HepG2 (cell line): ENCODE data around the gene CCDC116. TPM values are rescaled to one million over a fixed set of nuclear protein-coding genes. Genes with fewer than 3 reads are reported as not detected.

ENCODE experiments used
- ATM ChIP-seq: fragments of 450-650 bp; IDR thresholded peaks from 2 replicates; pipeline ENCODE4 v1.7.1; 2017; ENCODE audit warnings: mild to moderate bottlenecking, borderline replicate concordance
- BCL3 ChIP-seq: sonication (generic); formaldehyde crosslinking; IDR thresholded peaks from 2 replicates; pipeline ENCODE4 v1.5.1; 2020; ENCODE audit warnings: mild to moderate bottlenecking, missing genetic modification reagents, moderate library complexity
- BCL6 ChIP-seq: IDR thresholded peaks from 2 replicates; pipeline ENCODE4 v1.6.1; 2016; ENCODE audit warnings: missing genetic modification reagents, missing compliant biosample characterization
- BRF2 ChIP-seq: sonication (generic); formaldehyde crosslinking; IDR thresholded peaks from 2 replicates; pipeline ENCODE4 v1.8.1; 2022; ENCODE audit warnings: mild to moderate bottlenecking, missing genetic modification reagents
- CBX5 ChIP-seq: sonication (generic); formaldehyde crosslinking; IDR thresholded peaks from 2 replicates; pipeline ENCODE4 v1.4.0; 2020; ENCODE audit warnings: missing genetic modification reagents, borderline replicate concordance
- GLMP ChIP-seq: sonication (generic); formaldehyde crosslinking; IDR thresholded peaks from 2 replicates; pipeline ENCODE4 v1.9.0; 2021; ENCODE audit warnings: missing genetic modification reagents, mild to moderate bottlenecking, borderline replicate concordance
- HHEX ChIP-seq: IDR thresholded peaks from 2 replicates; pipeline ENCODE4 v1.6.1; 2016; ENCODE audit warnings: control low read depth
- HNRNPK ChIP-seq: fragments of 200-400 bp; formaldehyde crosslinking; IDR thresholded peaks from 2 replicates; pipeline ENCODE4 v1.6.1; 2018; ENCODE audit warnings: low read length, low read depth, moderate library complexity, mild to moderate bottlenecking; ENCODE audit not compliant: poor library complexity, severe bottlenecking
- JUNB ChIP-seq: sonication (generic); formaldehyde crosslinking; IDR thresholded peaks from 2 replicates; pipeline ENCODE4 v1.8.0; 2022; ENCODE audit warnings: missing genetic modification reagents, mild to moderate bottlenecking, borderline replicate concordance
- KDM6A ChIP-seq: IDR thresholded peaks from 2 replicates; pipeline ENCODE4 v1.6.1; 2016; ENCODE audit warnings: low read depth
- KLF15 ChIP-seq: sonication (generic); formaldehyde crosslinking; IDR thresholded peaks from 2 replicates; pipeline ENCODE4 v1.8.1; 2023; ENCODE audit warnings: borderline replicate concordance, mild to moderate bottlenecking, inconsistent platforms, missing genetic modification reagents, mixed read lengths
- MAFG ChIP-seq: sonication (generic); formaldehyde crosslinking; IDR thresholded peaks from 2 replicates; pipeline ENCODE4 v1.5.1; 2020; ENCODE audit warnings: mild to moderate bottlenecking, missing genetic modification reagents
- MEIS2 ChIP-seq: sonication (generic); formaldehyde crosslinking; IDR thresholded peaks from 2 replicates; pipeline ENCODE4 v1.9.0; 2021; ENCODE audit warnings: mild to moderate bottlenecking, missing genetic modification reagents
- NCOA2 ChIP-seq: sonication (generic); formaldehyde crosslinking; IDR thresholded peaks from 2 replicates; pipeline ENCODE4 v1.8.0; 2022; ENCODE audit warnings: inconsistent platforms
- NR2F2 ChIP-seq: IDR thresholded peaks from 2 replicates; pipeline ENCODE4 v1.6.1; 2012; ENCODE audit warnings: low read depth, inconsistent platforms, borderline replicate concordance
- PAWR ChIP-seq: sonication (generic); formaldehyde crosslinking; IDR thresholded peaks from 2 replicates; pipeline ENCODE4 v1.4.0; 2020; ENCODE audit warnings: missing genetic modification reagents, mild to moderate bottlenecking, borderline replicate concordance
- POGZ ChIP-seq: sonication (generic); formaldehyde crosslinking; IDR thresholded peaks from 2 replicates; pipeline ENCODE4 v1.4.0; 2020; ENCODE audit warnings: mild to moderate bottlenecking, missing genetic modification reagents
- SMC3 ChIP-seq: IDR thresholded peaks from 2 replicates; pipeline ENCODE4 v1.6.1; 2011; ENCODE audit warnings: low read length, improper control_type of control experiment
- SNAPC5 ChIP-seq: sonication (generic); formaldehyde crosslinking; IDR thresholded peaks from 2 replicates; pipeline ENCODE4 v1.8.1; 2023; ENCODE audit warnings: mild to moderate bottlenecking, missing genetic modification reagents, borderline replicate concordance
- XBP1 ChIP-seq: sonication (generic); formaldehyde crosslinking; IDR thresholded peaks from 2 replicates; pipeline ENCODE4 v1.5.0; 2020; ENCODE audit warnings: missing genetic modification reagents
- YY1 ChIP-seq: IDR thresholded peaks from 2 replicates; pipeline ENCODE4 v1.6.1; 2011; ENCODE audit warnings: low read length, low read depth, moderate library complexity, mild to moderate bottlenecking; ENCODE audit not compliant: insufficient read depth, insufficient replicate concordance
- ZBTB7A ChIP-seq: sonication (generic); formaldehyde crosslinking; IDR thresholded peaks from 2 replicates; pipeline ENCODE4 v1.8.0; 2022; ENCODE audit warnings: mild to moderate bottlenecking, missing genetic modification reagents
- ZEB1 ChIP-seq: IDR thresholded peaks from 2 replicates; pipeline ENCODE4 v1.6.1; 2012; ENCODE audit warnings: mild to moderate bottlenecking, low read depth, inconsistent platforms; ENCODE audit not compliant: insufficient replicate concordance
- ZNF124 ChIP-seq: sonication (generic); formaldehyde crosslinking; IDR thresholded peaks from 2 replicates; pipeline ENCODE4 v1.4.0; 2020; ENCODE audit warnings: missing genetic modification reagents
- ZNF24 ChIP-seq: fragments of 450-650 bp; IDR thresholded peaks from 2 replicates; pipeline ENCODE4 v1.6.1; 2017; ENCODE audit warnings: antibody characterized with exemption, mild to moderate bottlenecking
- ZNF292 ChIP-seq: sonication (generic); formaldehyde crosslinking; IDR thresholded peaks from 2 replicates; pipeline ENCODE4 v1.8.1; 2022; ENCODE audit warnings: mild to moderate bottlenecking, low read depth, missing genetic modification reagents, borderline replicate concordance
- ZNF576 ChIP-seq: sonication (generic); formaldehyde crosslinking; IDR thresholded peaks from 2 replicates; pipeline ENCODE4 v1.4.0; 2020; ENCODE audit warnings: mild to moderate bottlenecking, missing genetic modification reagents
- ZNF766 ChIP-seq: sonication (generic); formaldehyde crosslinking; IDR thresholded peaks from 2 replicates; pipeline ENCODE4 v1.5.0; 2020; ENCODE audit warnings: missing genetic modification reagents, borderline replicate concordance
- ZNF775 ChIP-seq: sonication (generic); formaldehyde crosslinking; IDR thresholded peaks from 2 replicates; pipeline ENCODE4 v1.4.0; 2020; ENCODE audit warnings: missing genetic modification reagents, mild to moderate bottlenecking, moderate library complexity, borderline replicate concordance
- polyA plus RNA-seq, 8 experiments: library from polyadenylated mRNA; depleted of rRNA in 3 of 8; stranded (reverse) in 7 of 8; unstranded in 1 of 8; fragments of >200 nt; fragmentation: Illumina TruSeq in 4 of 8; extraction: Trizol in 4 of 8; gene quantifications; 2 replicates each; pipeline versions ENCODE4 v1.2.1 to v1.2.3, GENCODE V29; 2011 to 2016; ENCODE audit warnings: low read depth in 4 of 8, missing spikeins in 1 of 8, mixed read lengths in 1 of 8; ENCODE audit not compliant: insufficient read depth in 1 of 8
- total RNA-seq, 5 experiments: library from RNA; depleted of rRNA; stranded (reverse); fragments of >200 nt; fragmentation: Illumina TruSeq; extraction: Trizol; gene quantifications; 2 replicates each; pipeline ENCODE4 v1.2.3, GENCODE V29; 2016; ENCODE audit warnings: low read depth in 1 of 5

CCDC116 gene
- total and polyA plus RNA-seq, 2 of the 13 experiments (the other 11 are each of a cell fraction or from before 2014, with no cell fraction given), result 0.15 to 0.33 TPM

- TF ChIP-seq ZNF576 (CRISPR knock-in tag) (no peak), ZBTB7A (CRISPR knock-in tag) (no peak), ZNF24 (no peak), GLMP (no peak), ATM (no peak), KLF15 (CRISPR knock-in tag) (no peak), NR2F2 (no peak), BRF2 (no peak), POGZ (no peak), JUNB (no peak), CBX5 (CRISPR knock-in tag) (no peak), YY1 (peak; percentile 87), SNAPC5 (CRISPR knock-in tag) (no peak), ZEB1 (no peak), ZNF292 (CRISPR knock-in tag) (no peak), ZNF766 (CRISPR knock-in tag) (no peak), ZNF124 (CRISPR knock-in tag) (no peak), KDM6A (CRISPR knock-in tag) (no peak), ZNF775 (CRISPR knock-in tag) (no peak), NCOA2 (CRISPR knock-in tag) (0 out of 2 replicates have a peak, but pooled peaks have one; percentile 22), PAWR (no peak), HHEX (CRISPR knock-in tag) (no peak), SMC3 (no peak), MAFG (no peak), BCL3 (CRISPR knock-in tag) (no peak), XBP1 (CRISPR knock-in tag) (no peak), BCL6 (CRISPR knock-in tag) (no peak), HNRNPK (no peak), MEIS2 (CRISPR knock-in tag) (peak; percentile 66; the same call in 1 of the 2 replicates)
Observed at GRCh38 chr22:21652010-21652546, 19.5 kb downstream of the CCDC116 start (continued).
